DMS53 (cell line): ENCODE measurements around the gene MDH2.
"Not testable (repeated sequence)": the region's sequence is repeated elsewhere in the genome, so short reads cannot be mapped to it uniquely, and the experiment has no call there.

Source experiments
- DNase-seq: peaks from one replicate; lab custom pipeline; 2025; lab: John Stamatoyannopoulos, UW

MDH2 gene, protein sequence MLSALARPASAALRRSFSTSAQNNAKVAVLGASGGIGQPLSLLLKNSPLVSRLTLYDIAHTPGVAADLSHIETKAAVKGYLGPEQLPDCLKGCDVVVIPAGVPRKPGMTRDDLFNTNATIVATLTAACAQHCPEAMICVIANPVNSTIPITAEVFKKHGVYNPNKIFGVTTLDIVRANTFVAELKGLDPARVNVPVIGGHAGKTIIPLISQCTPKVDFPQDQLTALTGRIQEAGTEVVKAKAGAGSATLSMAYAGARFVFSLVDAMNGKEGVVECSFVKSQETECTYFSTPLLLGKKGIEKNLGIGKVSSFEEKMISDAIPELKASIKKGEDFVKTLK

DNA sequence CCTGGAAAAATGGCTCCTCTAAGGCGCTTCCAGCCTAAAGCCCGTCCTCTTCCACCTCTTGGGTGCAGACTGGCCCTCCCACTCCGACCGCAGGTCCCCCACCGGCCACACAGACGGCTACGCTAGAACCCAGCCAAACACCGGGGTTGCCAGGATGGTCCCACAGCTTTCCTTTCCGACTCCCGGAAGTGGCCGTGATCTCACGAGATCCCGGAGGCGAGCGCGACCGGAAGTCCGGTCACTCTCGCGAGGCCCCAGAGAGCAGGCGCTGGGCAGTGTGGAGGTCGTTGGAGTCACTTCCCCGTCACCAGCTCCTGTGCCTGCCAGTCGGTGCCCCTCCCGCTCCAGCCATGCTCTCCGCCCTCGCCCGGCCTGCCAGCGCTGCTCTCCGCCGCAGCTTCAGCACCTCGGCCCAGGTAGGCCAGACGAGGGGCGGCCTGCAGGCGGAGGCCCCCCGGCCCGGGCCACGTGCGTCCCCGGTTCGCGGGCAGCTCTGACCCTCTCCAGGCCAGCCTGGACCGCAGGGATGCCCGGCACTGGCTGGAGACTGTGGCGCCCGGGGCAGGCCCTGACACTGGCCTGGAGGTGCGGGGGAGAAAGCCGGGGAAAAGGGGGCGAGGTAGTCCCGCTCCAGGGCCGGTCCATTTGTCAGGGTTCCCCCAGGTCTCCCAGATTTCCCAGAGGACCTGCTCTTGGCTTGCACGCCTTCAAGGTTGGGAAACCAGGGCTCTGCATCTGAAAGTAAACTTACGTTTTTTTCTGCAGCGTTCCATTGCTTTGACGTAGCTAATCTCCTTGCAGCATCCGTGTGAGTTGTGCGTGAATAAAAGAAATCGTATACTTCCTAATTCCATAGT, at the start of gene MDH2, which contains the start of gene STYXL1:
Gene MDH2 (plus strand): TSS at position 296 of the 857 bp plus-strand sequence. CDS start 55 bp downstream, at position 351.
Gene STYXL1 (minus strand): TSS at position 190 of the 857 bp plus-strand sequence. CDS start 17,477 bp downstream, outside the sequence.
- DNase-seq = peak; percentile 99

DNA sequence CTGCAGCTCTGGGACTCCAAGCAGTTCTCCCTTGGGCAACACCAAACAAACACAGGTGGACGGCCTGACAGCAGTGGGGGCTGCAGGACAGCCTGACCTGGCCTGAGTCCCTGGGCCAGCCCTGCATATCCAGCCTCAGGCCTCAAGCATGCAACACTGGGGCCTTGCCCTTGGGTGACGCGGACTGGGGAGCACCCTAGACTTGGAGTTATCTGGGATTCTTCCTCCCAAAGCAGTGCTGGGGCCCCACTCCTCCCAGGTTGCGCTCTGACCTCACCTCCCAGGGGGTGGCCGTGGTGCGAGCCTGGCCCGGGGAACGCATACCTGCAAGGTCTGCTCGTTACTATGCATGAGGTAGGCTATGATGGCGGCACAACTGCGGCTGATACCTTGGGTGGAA, 47.3 kb upstream of the MDH2 start:
- no peak for DNase-seq

DNA sequence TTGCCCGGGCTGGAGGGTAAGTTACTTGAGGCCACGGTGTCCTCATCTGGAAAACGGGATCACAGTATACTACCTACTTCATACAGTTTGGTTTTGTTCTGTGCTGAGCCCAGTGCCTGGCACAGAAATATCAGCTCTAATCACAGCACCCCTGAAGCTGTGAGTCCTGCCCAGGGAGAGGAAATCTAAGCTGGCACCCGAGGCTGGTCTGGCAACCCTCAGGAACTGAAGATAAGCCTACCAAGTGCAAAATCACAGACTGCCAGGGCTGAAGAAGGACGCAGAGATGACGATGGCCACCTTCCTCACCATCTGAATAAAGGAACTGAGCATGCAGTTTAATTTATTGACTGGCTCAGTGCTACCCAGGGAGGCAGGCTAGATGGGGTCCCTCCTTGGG, 45.8 kb upstream of the MDH2 start:
- no peak for DNase-seq

DNA sequence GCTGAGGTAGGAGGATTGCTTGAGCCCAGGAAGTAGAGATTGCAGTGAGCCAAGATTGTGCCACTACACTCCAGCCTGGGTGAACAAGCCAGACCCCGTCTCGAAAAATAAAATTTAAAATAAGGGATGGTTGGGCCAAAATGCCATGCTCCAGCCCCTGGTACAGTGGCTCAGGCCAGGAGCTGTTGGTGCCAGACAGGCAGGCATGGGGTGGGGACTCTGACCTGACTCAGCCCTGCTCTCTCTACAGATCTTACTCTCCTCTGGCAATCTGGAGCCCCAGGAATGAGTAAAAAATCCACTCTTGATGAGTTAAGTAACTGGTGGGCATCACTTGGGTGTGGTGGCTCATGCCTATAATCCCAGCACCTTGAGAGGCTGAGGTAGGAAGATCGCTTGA, 45.1 kb upstream of the MDH2 start:
- DNase-seq = no peak

GRCh38 chr7:76003351-76003750, 44.6 kb upstream of the MDH2 start:
- DNase-seq = no peak

DNA sequence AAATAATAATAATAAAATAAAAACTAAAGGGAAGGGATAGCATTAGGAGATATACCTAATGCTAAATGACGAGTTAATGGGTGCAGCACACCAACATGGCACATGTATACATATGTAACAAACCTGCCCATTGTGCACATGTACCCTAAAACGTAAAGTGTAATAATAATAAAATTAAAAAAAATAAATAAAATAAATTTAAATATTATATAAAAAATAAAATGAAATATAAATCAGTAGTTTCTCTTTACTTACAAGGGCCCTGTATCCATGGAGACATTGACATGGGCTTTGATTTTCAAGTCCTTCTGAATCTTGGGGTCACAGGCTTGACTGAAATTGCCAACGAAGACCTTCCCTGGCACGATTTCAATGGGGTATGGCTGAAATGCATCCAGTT, 42.9 kb upstream of the MDH2 start:
- not testable (repeated sequence) for DNase-seq

- no peak for DNase-seq
These were observed 39.7 kb upstream of the MDH2 start for GRCh38 chr7:76008156-76008687.

- DNase-seq = no peak
These were observed 38.0 kb upstream of the MDH2 start for GRCh38 chr7:76009672-76010600.

GRCh38 chr7:76011442-76011861, 36.5 kb upstream of the MDH2 start:
- no peak for DNase-seq

GRCh38 chr7:76016191-76016947, 31.5 kb upstream of the MDH2 start:
- no peak for DNase-seq

- not testable (repeated sequence) for DNase-seq
These were observed 29.4 kb upstream of the MDH2 start for GRCh38 chr7:76018520-76018919.

DNA sequence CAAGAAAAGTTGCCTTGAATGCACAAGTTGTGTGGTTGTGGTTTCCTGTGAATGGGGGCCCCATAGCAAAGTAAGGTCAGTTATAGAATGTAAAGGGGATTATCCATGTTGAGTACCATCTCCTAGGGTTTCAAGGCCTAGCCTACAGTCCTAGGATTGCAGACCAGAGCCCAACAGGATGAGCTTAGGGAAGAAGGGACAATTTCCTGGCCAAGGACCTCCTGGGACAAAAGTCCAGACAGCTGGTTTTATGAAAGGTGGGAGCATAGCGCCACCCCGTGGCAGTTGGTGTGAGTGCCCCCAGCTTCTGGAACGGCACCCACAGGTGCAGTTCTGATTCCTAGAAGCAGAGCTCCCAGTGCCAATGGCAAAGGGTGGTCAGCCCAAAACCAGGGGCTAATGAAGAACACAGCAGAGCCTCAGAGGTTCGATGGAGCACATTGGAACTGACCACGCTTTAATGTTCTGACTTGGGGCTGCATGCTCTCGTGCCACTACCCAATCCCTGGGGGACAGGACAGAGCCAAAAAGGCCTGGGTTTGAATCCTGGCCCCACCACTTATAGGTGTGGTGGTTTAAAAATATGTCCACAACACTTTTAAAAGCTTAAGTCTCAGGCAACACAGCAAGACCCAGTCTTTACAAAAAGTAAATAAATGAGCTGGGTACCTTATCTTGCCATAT, 27.7 kb upstream of the MDH2 start:
- DNase-seq = peak; percentile 86

DNA sequence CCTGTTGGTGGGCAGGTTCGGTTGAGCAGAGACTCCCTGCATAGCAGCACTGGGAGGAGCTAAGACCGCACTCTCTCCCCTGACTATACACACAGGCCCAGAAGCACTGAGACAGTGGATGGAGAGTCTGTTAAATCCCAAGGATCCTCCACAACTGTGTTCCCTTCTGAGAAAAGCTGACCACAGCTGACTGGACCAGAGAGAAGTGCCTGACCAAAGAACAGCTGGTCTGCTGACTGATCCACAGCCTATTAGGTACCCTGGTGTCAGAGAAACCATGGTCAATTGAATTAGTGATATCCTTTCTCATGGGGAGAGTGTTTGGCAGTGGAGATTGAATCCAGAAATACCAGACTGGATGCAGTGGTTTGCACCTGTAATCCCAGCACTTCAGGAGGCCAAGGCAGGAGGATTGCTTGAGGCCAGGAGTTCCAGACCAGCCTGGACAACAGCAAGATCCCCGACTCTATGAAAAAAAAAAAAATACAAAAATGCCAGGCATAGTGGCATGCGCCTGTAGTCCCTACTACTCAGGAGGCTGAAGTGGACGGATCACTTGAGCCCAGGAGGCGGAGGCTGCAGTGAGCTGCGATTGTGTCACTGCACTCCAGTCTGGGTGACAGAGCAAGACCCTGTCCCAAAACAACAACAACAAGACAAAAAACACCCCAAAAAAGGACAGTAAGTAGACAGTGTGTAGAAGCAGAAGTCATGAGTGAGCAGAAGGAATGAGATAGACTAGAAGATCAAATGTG, 25.7 kb upstream of the MDH2 start:
- DNase-seq = no peak

DNA sequence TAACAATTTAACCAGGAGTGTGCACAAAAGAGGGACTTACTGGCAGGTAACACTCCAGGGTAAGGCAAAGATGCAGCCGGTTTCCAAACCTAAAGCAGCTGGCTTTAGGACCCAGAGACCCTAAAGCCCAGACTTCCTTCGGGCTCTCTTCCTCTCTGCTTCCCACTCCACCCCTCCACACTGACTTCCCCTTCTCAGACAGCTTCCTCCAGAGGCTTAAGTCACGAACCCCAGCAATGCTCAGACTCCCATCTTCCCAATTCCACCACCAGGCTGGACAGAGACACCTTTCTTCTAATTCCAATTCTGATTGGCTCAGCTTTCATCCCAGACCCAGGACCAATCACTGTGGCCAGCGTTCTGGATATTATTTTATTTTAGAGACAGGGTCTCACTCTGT, 24.9 kb upstream of the MDH2 start:
- DNase-seq = no peak

- DNase-seq = peak; percentile 80
These were observed 18.2 kb upstream of the MDH2 start for GRCh38 chr7:76029682-76030081.

GRCh38 chr7:76031964-76032363, 15.9 kb upstream of the MDH2 start:
- DNase-seq = no peak

- no peak for DNase-seq
These were observed 10.6 kb upstream of the MDH2 start for GRCh38 chr7:76037310-76037709.

- no peak for DNase-seq
These were observed 7.8 kb upstream of the MDH2 start for GRCh38 chr7:76040126-76040525.

GRCh38 chr7:76044375-76044865, 3.5 kb upstream of the MDH2 start:
- no peak for DNase-seq
